Measurements from ENCODE around the gene ZFPM1.

ZFPM1 gene

DNA sequence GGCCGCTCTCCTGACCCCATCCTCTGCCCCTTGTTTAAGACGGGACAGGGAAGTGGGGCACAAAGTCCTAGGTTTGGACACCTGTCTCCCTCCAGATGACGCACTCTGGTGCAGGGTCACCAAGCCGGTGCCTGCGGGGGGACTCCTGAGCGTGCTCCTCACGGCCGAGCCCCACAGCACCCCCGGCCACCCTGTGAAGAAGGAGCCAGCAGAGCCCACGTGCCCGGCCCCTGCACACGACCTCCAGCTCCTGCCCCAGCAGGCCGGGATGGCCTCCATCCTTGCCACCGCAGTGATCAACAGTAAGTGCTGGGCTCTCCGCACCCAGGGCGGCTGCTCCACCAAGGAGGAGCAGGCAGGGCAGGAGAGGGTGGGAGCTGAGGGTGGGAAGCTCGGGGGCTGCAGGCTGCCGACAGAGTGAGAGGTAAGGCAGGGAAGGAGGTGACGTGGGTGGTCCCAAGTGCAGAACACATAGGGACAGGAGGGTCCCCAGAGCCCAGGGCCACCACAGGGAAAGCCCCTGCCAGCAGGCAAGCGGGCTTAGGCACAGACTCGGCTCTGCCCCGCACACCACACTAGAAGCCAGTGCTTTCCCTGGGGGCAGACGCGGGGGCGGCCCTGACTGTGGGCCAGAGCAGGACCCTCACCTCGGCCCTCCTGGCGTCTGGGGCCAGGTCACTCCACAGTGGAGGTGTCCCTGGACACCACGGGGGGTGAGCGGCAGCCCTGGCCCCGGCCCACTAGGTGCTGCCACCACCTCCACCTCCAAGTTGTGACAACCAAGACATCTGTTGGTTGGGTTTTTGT, 75.1 kb downstream of the ZFPM1 start:
- TF ChIP-seq JUND (IDR thresholded peaks at IDR 0.05; ENCODE audit: low read depth), result no peak
- in situ Hi-C loops (cut with HindIII; ENCODE audit: low pct_unique_long_range_greater_than_20kb, low sequenced_read_pairs), result no loop called here
- DNase-seq (ENCODE audit: low read depth in 1 of 2, low spot score in 1 of 2), result no peak

DNA sequence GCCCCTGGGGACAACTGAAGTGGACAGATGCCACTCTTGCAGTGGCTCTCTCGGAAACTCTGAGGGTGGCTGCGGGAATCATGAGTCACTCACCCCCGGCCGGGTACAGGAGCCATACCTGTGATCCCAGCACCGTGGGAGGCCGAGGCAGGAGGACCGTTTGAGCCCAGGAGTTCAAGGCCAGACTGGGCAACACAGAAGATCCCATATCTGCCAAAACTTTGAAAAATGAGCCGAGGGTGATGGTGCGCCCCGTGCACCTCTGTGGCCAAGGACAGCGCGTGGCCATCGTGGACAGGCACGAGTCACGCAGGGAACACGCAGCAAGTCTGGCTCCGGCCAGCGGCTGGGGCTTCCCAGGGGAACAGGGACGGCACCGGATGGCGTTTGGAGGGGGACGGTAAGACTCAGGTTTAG, 75.8 kb downstream of the ZFPM1 start:
- in situ Hi-C loops (cut with HindIII; ENCODE audit: low pct_unique_long_range_greater_than_20kb, low sequenced_read_pairs), result no loop called here
- DNase-seq (ENCODE audit: low read depth in 1 of 2, low spot score in 1 of 2), result no peak
- no peak for TF ChIP-seq JUND (IDR thresholded peaks at IDR 0.05; ENCODE audit: low read depth)

DNA sequence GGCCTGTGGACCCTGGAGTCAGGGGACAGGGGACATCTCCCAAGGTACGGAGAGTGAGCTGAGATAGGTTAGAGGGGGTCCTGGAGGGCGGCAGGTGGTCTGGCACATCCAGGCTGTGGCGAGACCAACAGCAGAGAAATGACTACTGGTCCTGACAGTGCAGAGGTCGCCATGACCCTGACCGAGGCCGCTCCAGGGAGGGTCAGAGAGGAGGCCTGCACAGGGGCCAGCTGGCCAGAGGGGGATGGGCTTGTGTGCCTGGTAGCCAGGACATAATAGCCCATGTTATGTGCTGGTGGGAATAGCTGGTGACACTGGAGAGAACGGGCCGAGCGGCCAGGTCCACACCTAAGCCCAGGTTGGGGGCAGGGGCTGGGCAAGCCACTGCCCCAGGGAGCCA, 76.5 kb downstream of the ZFPM1 start:
- in situ Hi-C loops (cut with HindIII; ENCODE audit: low pct_unique_long_range_greater_than_20kb, low sequenced_read_pairs), result no loop called here
- no peak for TF ChIP-seq JUND (IDR thresholded peaks at IDR 0.05; ENCODE audit: low read depth)
- no peak for DNase-seq (ENCODE audit: low read depth in 1 of 2, low spot score in 1 of 2)

DNA sequence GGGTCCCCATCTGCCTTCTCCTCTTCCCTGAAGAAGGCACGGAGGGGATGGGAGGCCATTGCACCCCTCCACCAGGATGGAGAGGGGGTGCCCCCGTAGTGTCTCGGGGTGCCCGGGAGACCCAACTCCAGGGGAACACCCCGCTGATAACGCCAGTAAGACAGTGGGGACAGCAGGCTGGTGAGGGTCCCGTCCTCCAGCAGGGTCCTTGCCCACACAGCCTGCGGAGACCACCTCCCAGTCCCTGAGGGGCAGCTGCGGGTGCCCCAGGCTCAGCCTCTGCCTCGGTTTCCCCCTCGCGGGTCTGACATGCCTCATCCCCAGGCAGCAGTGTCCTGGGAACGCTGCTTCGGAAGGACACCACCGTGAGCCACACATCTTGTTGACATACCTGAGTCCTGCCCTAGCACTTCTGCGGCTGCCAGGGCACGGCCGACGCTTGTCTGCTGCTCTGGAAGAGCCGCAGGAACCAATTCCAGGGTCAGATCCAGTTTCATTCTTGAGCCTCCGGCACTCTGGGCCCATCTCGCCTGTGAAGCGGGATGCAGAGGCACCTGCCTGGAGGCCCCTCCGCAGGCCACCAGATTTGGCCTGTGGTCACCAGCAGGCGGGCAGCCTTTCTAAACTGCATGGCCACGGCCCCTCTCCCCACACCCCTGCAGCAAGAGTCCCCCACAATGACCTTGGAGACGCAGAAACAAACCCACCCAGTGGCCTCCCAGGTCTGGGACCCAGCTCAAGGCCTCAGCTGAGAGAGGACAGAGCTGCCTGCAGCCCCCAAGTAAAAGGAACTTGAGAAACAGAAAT, 77.2 kb downstream of the ZFPM1 start:
- in situ Hi-C loops (cut with HindIII; ENCODE audit: low pct_unique_long_range_greater_than_20kb, low sequenced_read_pairs), result no loop called here
- no peak for TF ChIP-seq JUND (IDR thresholded peaks at IDR 0.05; ENCODE audit: low read depth)
- no peak for DNase-seq (ENCODE audit: low read depth in 1 of 2, low spot score in 1 of 2)

DNA sequence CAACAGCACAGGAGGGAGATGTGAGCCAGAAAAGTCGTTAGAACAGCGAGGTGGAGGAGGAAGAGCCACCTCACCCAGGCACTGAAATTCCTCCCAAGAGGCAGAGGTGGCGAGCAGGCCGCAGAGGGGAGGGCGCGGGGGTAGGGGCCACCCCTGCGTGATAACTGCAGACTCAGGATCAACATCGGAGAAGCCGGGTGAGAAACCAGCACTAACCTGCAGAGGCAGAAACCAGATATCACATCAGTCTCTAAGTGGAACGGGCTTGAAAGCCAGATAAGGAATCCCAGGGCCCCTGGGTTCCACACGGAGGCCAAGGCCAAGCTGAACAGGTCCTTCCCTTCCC, 77.8 kb downstream of the ZFPM1 start:
- no peak for TF ChIP-seq JUND (IDR thresholded peaks at IDR 0.05; ENCODE audit: low read depth)
- in situ Hi-C loops (cut with HindIII; ENCODE audit: low pct_unique_long_range_greater_than_20kb, low sequenced_read_pairs), result no loop called here
- no peak for DNase-seq (ENCODE audit: low read depth in 1 of 2, low spot score in 1 of 2)

DNA sequence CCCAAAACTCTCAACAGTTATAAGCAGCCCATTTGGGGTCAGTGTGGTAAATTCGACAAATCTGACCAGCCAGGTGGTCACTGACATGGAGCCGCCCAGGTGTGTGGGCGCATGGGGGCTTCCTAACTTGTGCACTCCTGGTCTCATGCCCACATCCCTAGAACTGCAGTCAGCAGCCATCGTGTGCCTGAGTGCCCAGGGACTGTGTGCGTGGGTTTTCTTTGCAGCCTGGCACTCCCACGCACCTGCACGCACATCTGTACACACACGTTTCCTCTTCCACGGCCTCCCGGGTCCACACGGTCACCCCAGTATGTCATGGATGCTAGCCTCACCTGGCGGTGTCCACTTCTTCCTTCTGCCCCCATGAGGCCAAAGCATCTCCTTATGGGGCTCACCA, 78.3 kb downstream of the ZFPM1 start:
- TF ChIP-seq JUND (IDR thresholded peaks at IDR 0.05; ENCODE audit: low read depth), result no peak
- in situ Hi-C loops (cut with HindIII; ENCODE audit: low pct_unique_long_range_greater_than_20kb, low sequenced_read_pairs), result no loop called here
- DNase-seq (ENCODE audit: low read depth in 1 of 2, low spot score in 1 of 2), result no peak

DNA sequence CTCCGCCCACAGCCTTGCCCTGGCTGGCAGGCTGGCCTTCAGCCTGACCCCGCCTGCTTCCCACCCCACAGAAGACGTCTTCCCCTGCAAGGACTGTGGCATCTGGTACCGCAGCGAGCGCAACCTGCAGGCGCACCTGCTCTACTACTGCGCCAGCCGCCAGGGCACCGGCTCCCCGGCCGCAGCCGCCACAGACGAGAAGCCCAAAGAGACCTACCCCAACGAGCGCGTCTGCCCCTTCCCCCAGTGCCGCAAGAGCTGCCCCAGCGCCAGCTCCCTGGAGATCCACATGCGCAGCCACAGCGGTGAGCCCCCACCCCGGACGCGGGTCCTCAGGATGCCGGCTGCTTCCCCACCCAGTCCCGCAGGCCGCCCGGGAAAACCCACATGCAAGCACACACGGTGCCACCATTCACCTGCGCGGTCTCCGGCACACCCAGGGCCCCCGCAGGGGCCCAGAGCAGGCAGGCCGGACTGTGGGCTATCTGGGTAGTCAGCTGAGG, 78.9 kb downstream of the ZFPM1 start:
- TF ChIP-seq JUND (IDR thresholded peaks at IDR 0.05; ENCODE audit: low read depth), result no peak
- in situ Hi-C loops (cut with HindIII; ENCODE audit: low pct_unique_long_range_greater_than_20kb, low sequenced_read_pairs), result no loop called here
- DNase-seq (ENCODE audit: low read depth in 1 of 2, low spot score in 1 of 2), result no peak

DNA sequence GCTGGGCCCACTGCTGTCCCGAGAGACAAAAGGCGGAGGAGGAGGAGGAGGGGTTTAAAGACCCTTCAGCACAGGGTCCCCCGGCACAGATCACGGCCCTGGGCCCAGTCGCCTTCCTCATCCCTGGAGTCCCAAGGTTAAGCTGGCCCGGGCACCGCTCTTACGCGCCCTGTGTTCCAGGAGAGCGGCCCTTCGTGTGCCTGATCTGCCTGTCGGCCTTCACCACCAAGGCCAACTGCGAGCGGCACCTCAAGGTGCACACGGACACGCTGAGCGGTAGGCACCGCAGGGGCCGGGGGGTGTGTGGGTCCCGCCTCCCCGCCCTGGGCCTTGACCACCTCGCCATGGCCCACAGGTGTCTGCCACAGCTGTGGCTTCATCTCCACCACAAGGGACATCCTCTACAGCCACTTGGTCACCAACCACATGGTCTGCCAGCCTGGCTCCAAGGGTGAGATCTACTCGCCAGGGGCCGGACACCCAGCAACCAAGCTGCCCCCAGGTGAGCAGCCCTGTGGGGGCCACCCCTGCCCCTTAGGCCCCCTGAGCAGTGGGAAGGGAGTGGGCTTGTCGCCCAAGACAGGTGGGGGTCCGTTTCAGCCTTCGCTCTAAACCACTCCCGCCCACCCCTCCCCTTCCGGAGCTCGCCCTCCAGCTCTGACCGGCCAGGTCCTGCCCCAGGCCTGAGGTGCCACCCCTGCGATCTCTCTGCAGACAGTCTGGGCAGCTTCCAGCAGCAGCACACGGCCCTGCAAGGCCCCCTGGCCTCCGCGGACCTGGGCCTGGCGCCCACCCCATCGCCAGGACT, 79.6 kb downstream of the ZFPM1 start:
- no peak for DNase-seq (ENCODE audit: low read depth in 1 of 2, low spot score in 1 of 2)
- TF ChIP-seq JUND (IDR thresholded peaks at IDR 0.05; ENCODE audit: low read depth), result no peak
- in situ Hi-C loops (cut with HindIII; ENCODE audit: low pct_unique_long_range_greater_than_20kb, low sequenced_read_pairs), result no loop called here

DNA sequence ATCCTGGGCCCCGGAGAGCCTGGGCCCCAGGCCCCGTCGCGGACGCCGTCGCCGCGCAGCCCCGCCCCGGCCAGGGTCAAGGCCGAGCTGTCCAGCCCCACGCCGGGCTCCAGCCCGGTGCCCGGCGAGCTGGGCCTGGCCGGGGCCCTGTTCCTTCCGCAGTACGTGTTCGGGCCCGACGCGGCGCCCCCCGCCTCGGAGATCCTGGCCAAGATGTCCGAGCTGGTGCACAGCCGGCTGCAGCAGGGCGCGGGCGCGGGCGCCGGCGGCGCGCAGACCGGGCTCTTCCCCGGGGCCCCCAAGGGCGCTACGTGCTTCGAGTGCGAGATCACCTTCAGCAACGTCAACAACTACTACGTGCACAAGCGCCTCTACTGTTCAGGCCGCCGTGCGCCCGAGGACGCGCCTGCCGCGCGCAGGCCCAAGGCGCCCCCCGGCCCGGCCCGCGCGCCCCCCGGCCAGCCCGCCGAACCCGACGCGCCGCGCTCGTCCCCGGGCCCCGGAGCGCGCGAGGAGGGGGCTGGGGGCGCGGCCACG, 80.4 kb downstream of the ZFPM1 start:
- TF ChIP-seq JUND (IDR thresholded peaks at IDR 0.05; ENCODE audit: low read depth), result no peak
- in situ Hi-C loops (cut with HindIII; ENCODE audit: low pct_unique_long_range_greater_than_20kb, low sequenced_read_pairs), result no loop called here

DNA sequence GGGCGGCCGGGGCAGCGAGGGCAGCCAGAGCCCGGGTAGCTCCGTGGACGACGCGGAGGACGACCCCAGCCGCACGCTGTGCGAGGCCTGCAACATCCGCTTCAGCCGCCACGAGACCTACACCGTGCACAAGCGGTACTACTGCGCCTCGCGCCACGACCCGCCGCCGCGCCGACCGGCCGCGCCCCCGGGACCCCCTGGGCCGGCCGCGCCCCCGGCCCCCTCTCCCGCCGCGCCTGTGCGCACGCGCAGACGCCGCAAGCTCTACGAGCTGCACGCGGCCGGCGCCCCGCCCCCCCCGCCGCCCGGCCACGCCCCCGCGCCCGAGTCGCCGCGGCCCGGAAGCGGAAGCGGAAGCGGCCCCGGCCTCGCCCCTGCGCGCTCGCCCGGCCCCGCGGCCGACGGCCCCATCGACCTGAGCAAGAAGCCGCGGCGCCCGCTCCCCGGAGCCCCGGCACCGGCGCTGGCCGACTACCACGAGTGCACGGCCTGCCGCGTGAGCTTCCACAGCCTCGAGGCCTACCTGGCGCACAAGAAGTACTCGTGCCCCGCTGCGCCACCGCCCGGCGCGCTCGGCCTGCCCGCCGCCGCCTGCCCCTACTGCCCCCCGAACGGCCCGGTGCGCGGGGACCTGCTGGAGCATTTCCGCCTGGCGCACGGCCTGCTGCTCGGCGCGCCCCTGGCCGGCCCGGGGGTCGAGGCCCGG, 81.0 kb downstream of the ZFPM1 start:
- in situ Hi-C loops (cut with HindIII; ENCODE audit: low pct_unique_long_range_greater_than_20kb, low sequenced_read_pairs), result no loop called here
- TF ChIP-seq JUND (IDR thresholded peaks at IDR 0.05; ENCODE audit: low read depth), result no peak
- DNase-seq (ENCODE audit: low read depth in 1 of 2, low spot score in 1 of 2), result peak; percentile 85 to 99

More for the DNA sequence above, 80.4 kb downstream of the ZFPM1 start:
- no peak for DNase-seq (ENCODE audit: low read depth in 1 of 2, low spot score in 1 of 2)

DNA sequence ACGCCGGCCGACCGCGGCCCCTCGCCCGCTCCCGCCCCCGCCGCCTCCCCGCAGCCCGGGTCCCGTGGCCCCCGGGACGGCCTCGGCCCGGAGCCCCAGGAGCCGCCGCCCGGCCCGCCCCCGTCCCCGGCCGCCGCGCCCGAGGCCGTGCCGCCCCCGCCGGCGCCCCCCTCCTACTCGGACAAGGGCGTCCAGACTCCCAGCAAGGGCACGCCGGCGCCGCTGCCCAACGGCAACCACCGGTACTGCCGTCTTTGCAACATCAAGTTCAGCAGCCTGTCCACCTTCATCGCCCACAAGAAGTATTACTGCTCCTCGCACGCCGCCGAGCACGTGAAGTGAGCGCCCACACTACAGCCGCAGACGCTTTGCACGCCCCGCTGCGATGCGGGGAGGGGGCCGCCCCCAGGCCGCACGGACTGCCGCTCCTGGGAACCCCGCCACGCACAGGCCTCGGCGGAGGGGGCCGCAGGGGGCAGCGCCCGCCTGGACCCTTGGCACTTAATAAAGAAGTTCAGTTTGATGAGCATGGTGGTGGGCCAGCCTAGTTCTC, 81.6 kb downstream of the ZFPM1 start:
- DNase-seq (ENCODE audit: low read depth in 1 of 2, low spot score in 1 of 2), result peak; percentile 74 to 88
- in situ Hi-C loops (cut with HindIII; ENCODE audit: low pct_unique_long_range_greater_than_20kb, low sequenced_read_pairs), result no loop called here
- no peak for TF ChIP-seq JUND (IDR thresholded peaks at IDR 0.05; ENCODE audit: low read depth)

Measured in T47D (cell line).